ENCODE results near the gene RAD51B.

GRCh38 chr14:67881225-67881624, 61.6 kb downstream of the RAD51B start:
- no peak for TF ChIP-seq EZH2 (IDR thresholded peaks at IDR 0.05; ENCODE audit: low read length, missing control alignments)
- TF ChIP-seq, protein P1, sequence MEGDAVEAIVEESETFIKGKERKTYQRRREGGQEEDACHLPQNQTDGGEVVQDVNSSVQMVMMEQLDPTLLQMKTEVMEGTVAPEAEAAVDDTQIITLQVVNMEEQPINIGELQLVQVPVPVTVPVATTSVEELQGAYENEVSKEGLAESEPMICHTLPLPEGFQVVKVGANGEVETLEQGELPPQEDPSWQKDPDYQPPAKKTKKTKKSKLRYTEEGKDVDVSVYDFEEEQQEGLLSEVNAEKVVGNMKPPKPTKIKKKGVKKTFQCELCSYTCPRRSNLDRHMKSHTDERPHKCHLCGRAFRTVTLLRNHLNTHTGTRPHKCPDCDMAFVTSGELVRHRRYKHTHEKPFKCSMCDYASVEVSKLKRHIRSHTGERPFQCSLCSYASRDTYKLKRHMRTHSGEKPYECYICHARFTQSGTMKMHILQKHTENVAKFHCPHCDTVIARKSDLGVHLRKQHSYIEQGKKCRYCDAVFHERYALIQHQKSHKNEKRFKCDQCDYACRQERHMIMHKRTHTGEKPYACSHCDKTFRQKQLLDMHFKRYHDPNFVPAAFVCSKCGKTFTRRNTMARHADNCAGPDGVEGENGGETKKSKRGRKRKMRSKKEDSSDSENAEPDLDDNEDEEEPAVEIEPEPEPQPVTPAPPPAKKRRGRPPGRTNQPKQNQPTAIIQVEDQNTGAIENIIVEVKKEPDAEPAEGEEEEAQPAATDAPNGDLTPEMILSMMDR (conservative IDR thresholded peaks at IDR 0.05 in 1 of 2, IDR thresholded peaks at IDR 0.05 in 1 of 2; ENCODE audit: low read depth in 1 of 2, low read length in 2 of 2) = no peak
